ENCODE data around the gene RAP1A.
A peak's percentile ranks its signal among the peaks of the same experiment; 100 is the strongest.
"Not testable (repeated sequence)": the region's sequence is repeated elsewhere in the genome, so short reads cannot be mapped to it uniquely, and the experiment has no call there.

Gene RAP1A

GRCh38 chr1:111599781-111600693 is 19.6 kb upstream of the RAP1A start:
- H3K4me2 ChIP-seq (ENCODE audit: low read length), result no peak overlapping the region
- H3K9ac ChIP-seq (ENCODE audit: low read depth, low read length), result no peak overlapping the region
- no peaks in the 10 kb centered on the region for H3K36me3 ChIP-seq (ENCODE audit: insufficient read depth, low read length)
- H3K9me3 ChIP-seq (replicated peaks; ENCODE audit: low read length), result no peaks in the 10 kb centered on the region
- H3K27me3 ChIP-seq (ENCODE audit: control insufficient read depth, insufficient read depth, low read length), result peaks cover 13% of the 10 kb centered on the region
- peaks cover 5% of the 10 kb centered on the region for H3K4me1 ChIP-seq (ENCODE audit: control insufficient read depth, insufficient read depth, low read length)
- H3K4me3 ChIP-seq (ENCODE audit: low read length), result no peak overlapping the region

GRCh38 chr1:111600886-111601386 is 18.7 kb upstream of the RAP1A start:
- no peaks in the 10 kb centered on the region for H3K36me3 ChIP-seq (ENCODE audit: insufficient read depth, low read length)
- H3K4me2 ChIP-seq (ENCODE audit: low read length), result no peak overlapping the region
- H3K4me3 ChIP-seq (ENCODE audit: low read length), result no peak overlapping the region
- H3K27me3 ChIP-seq (ENCODE audit: control insufficient read depth, insufficient read depth, low read length), result peaks cover 13% of the 10 kb centered on the region
- H3K4me1 ChIP-seq (ENCODE audit: control insufficient read depth, insufficient read depth, low read length), result peaks cover 14% of the 10 kb centered on the region
- no peaks in the 10 kb centered on the region for H3K9me3 ChIP-seq (replicated peaks; ENCODE audit: low read length)
- no peak overlapping the region for H3K9ac ChIP-seq (ENCODE audit: low read depth, low read length)

GRCh38 chr1:111602302-111602701 is 17.3 kb upstream of the RAP1A start:
- H3K4me1 ChIP-seq (ENCODE audit: control insufficient read depth, insufficient read depth, low read length), result peaks cover 19% of the 10 kb centered on the region

GRCh38 chr1:111602974-111603373 is 16.6 kb upstream of the RAP1A start:
- H3K4me3 ChIP-seq (ENCODE audit: low read length), result no peak overlapping the region
- peaks cover 19% of the 10 kb centered on the region for H3K4me1 ChIP-seq (ENCODE audit: control insufficient read depth, insufficient read depth, low read length)
- no peaks in the 10 kb centered on the region for H3K9me3 ChIP-seq (replicated peaks; ENCODE audit: low read length)
- peaks cover 10% of the 10 kb centered on the region for H3K27me3 ChIP-seq (ENCODE audit: control insufficient read depth, insufficient read depth, low read length)
- H3K9ac ChIP-seq (ENCODE audit: low read depth, low read length), result no peak overlapping the region
- no peak overlapping the region for H3K4me2 ChIP-seq (ENCODE audit: low read length)
- no peaks in the 10 kb centered on the region for H3K36me3 ChIP-seq (ENCODE audit: insufficient read depth, low read length)

More at GRCh38 chr1:111602302-111602701, 17.3 kb upstream of the RAP1A start:
- Histone ChIP-seq H3K9me3 (replicated peaks; ENCODE audit: low read length) (no peaks in the 10 kb centered on the region), H3K4me2 (ENCODE audit: low read length) (no peak overlapping the region), H3K4me3 (ENCODE audit: low read length) (no peak overlapping the region), H3K36me3 (ENCODE audit: insufficient read depth, low read length) (no peaks in the 10 kb centered on the region), H3K9ac (ENCODE audit: low read depth, low read length) (no peak overlapping the region), H3K27me3 (ENCODE audit: control insufficient read depth, insufficient read depth, low read length) (peaks cover 13% of the 10 kb centered on the region)

- Histone ChIP-seq H3K9me3 (replicated peaks; ENCODE audit: low read length) (no peaks in the 10 kb centered on the region), H3K27me3 (ENCODE audit: control insufficient read depth, insufficient read depth, low read length) (peaks cover 7% of the 10 kb centered on the region), H3K4me2 (ENCODE audit: low read length) (no peak overlapping the region), H3K4me1 (ENCODE audit: control insufficient read depth, insufficient read depth, low read length) (peaks cover 19% of the 10 kb centered on the region), H3K4me3 (ENCODE audit: low read length) (no peak overlapping the region), H3K9ac (ENCODE audit: low read depth, low read length) (no peak overlapping the region), H3K36me3 (ENCODE audit: insufficient read depth, low read length) (no peaks in the 10 kb centered on the region)
These were observed 15.6 kb upstream of the RAP1A start for GRCh38 chr1:111603979-111604378.

GRCh38 chr1:111604931-111605330 is 14.7 kb upstream of the RAP1A start:
- H3K27me3 ChIP-seq (ENCODE audit: control insufficient read depth, insufficient read depth, low read length), result peaks cover 9% of the 10 kb centered on the region
- no peaks in the 10 kb centered on the region for H3K36me3 ChIP-seq (ENCODE audit: insufficient read depth, low read length)
- peaks cover 19% of the 10 kb centered on the region for H3K4me1 ChIP-seq (ENCODE audit: control insufficient read depth, insufficient read depth, low read length)
- no peaks in the 10 kb centered on the region for H3K9me3 ChIP-seq (replicated peaks; ENCODE audit: low read length)
- peak overlapping the region; percentile 48 for H3K4me2 ChIP-seq (ENCODE audit: low read length)
- H3K4me3 ChIP-seq (ENCODE audit: low read length), result no peak overlapping the region
- no peak overlapping the region for H3K9ac ChIP-seq (ENCODE audit: low read depth, low read length)

GRCh38 chr1:111605576-111605975 is 14.0 kb upstream of the RAP1A start:
- no peaks in the 10 kb centered on the region for H3K36me3 ChIP-seq (ENCODE audit: insufficient read depth, low read length)
- peaks cover 19% of the 10 kb centered on the region for H3K4me1 ChIP-seq (ENCODE audit: control insufficient read depth, insufficient read depth, low read length)
- H3K27me3 ChIP-seq (ENCODE audit: control insufficient read depth, insufficient read depth, low read length), result peaks cover 12% of the 10 kb centered on the region
- no peaks in the 10 kb centered on the region for H3K9me3 ChIP-seq (replicated peaks; ENCODE audit: low read length)
- H3K9ac ChIP-seq (ENCODE audit: low read depth, low read length), result no peak overlapping the region
- H3K4me3 ChIP-seq (ENCODE audit: low read length), result no peak overlapping the region
- H3K4me2 ChIP-seq (ENCODE audit: low read length), result peak overlapping the region; percentile 48

GRCh38 chr1:111606457-111607215 is 13.0 kb upstream of the RAP1A start:
- not testable (repeated sequence) for H3K4me3 ChIP-seq (ENCODE audit: low read length); H3K9me3 ChIP-seq (replicated peaks; ENCODE audit: low read length); H3K36me3 ChIP-seq (ENCODE audit: insufficient read depth, low read length); H3K9ac ChIP-seq (ENCODE audit: low read depth, low read length); H3K4me2 ChIP-seq (ENCODE audit: low read length)
- Histone ChIP-seq H3K27me3 (ENCODE audit: control insufficient read depth, insufficient read depth, low read length) (peaks cover 17% of the 10 kb centered on the region), H3K4me1 (ENCODE audit: control insufficient read depth, insufficient read depth, low read length) (peaks cover 19% of the 10 kb centered on the region)

GRCh38 chr1:111608528-111608927 is 11.1 kb upstream of the RAP1A start:
- not testable (repeated sequence) for H3K9ac ChIP-seq (ENCODE audit: low read depth, low read length); H3K4me3 ChIP-seq (ENCODE audit: low read length); H3K36me3 ChIP-seq (ENCODE audit: insufficient read depth, low read length); H3K4me2 ChIP-seq (ENCODE audit: low read length); H3K9me3 ChIP-seq (replicated peaks; ENCODE audit: low read length)
- Histone ChIP-seq H3K4me1 (ENCODE audit: control insufficient read depth, insufficient read depth, low read length) (peaks cover 19% of the 10 kb centered on the region), H3K27me3 (ENCODE audit: control insufficient read depth, insufficient read depth, low read length) (peaks cover 10% of the 10 kb centered on the region)

- no peak overlapping the region for H3K9ac ChIP-seq (ENCODE audit: low read depth, low read length)
- H3K27me3 ChIP-seq (ENCODE audit: control insufficient read depth, insufficient read depth, low read length), result peaks cover 10% of the 10 kb centered on the region
- H3K4me2 ChIP-seq (ENCODE audit: low read length), result no peak overlapping the region
- H3K36me3 ChIP-seq (ENCODE audit: insufficient read depth, low read length), result no peaks in the 10 kb centered on the region
- no peaks in the 10 kb centered on the region for H3K4me1 ChIP-seq (ENCODE audit: control insufficient read depth, insufficient read depth, low read length)
- H3K4me3 ChIP-seq (ENCODE audit: low read length), result no peak overlapping the region
- H3K9me3 ChIP-seq (replicated peaks; ENCODE audit: low read length), result no peaks in the 10 kb centered on the region
These were observed 7.6 kb upstream of the RAP1A start for GRCh38 chr1:111611986-111612385.

GRCh38 chr1:111615870-111616715 is 3.5 kb upstream of the RAP1A start:
- Histone ChIP-seq H3K4me1 (ENCODE audit: control insufficient read depth, insufficient read depth, low read length) (peaks cover 9% of the 10 kb centered on the region), H3K36me3 (ENCODE audit: insufficient read depth, low read length) (no peaks in the 10 kb centered on the region), H3K27me3 (ENCODE audit: control insufficient read depth, insufficient read depth, low read length) (peaks cover 2% of the 10 kb centered on the region), H3K9me3 (replicated peaks; ENCODE audit: low read length) (no peaks in the 10 kb centered on the region), H3K4me2 (ENCODE audit: low read length) (no peak overlapping the region), H3K4me3 (ENCODE audit: low read length) (no peak overlapping the region), H3K9ac (ENCODE audit: low read depth, low read length) (no peak overlapping the region)

Data from skeletal muscle satellite cell (primary cell).